Ishikawa (cell line): ENCODE measurements around the gene WWOX.

Experiments
- CEBPB ChIP-seq: IDR thresholded peaks from 2 replicates; pipeline ENCODE4 v1.6.1; 2012
- CREB1 ChIP-seq: IDR thresholded peaks from 2 replicates; pipeline ENCODE4 v1.6.1; 2012; ENCODE audit warnings: low read depth
- EGR1 ChIP-seq: IDR thresholded peaks from 2 replicates; pipeline ENCODE4 v1.6.1; 2012
- EP300 ChIP-seq: IDR thresholded peaks from 2 replicates; pipeline ENCODE4 v1.6.1; 2012; ENCODE audit warnings: borderline replicate concordance
- FOXM1 ChIP-seq: IDR thresholded peaks from 2 replicates; pipeline ENCODE4 v1.6.1; 2012; ENCODE audit warnings: low read depth, borderline replicate concordance
- MAX ChIP-seq: IDR thresholded peaks from 2 replicates; pipeline ENCODE4 v1.6.1; 2012
- NFIC ChIP-seq: IDR thresholded peaks from 2 replicates; pipeline ENCODE4 v1.6.1; 2012
- RAD21 ChIP-seq: IDR thresholded peaks from 2 replicates; pipeline ENCODE4 v1.6.1; 2012; ENCODE audit warnings: low read depth
- REST ChIP-seq: IDR thresholded peaks from 2 replicates; pipeline ENCODE4 v1.6.1; 2012; ENCODE audit warnings: low read depth, mild to moderate bottlenecking
- TAF1 ChIP-seq: IDR thresholded peaks from 2 replicates; pipeline ENCODE4 v1.6.1; 2012; ENCODE audit warnings: low read depth, mild to moderate bottlenecking
- TCF12 ChIP-seq: IDR thresholded peaks from 2 replicates; pipeline ENCODE4 v1.6.1; 2012; ENCODE audit warnings: low read depth
- TEAD4 ChIP-seq: IDR thresholded peaks from 2 replicates; pipeline ENCODE4 v1.6.1; 2012
- USF1 ChIP-seq: IDR thresholded peaks from 2 replicates; pipeline ENCODE4 v1.6.1; 2012
- YY1 ChIP-seq: IDR thresholded peaks from 2 replicates; pipeline ENCODE4 v1.6.1; 2012; ENCODE audit warnings: low read depth
- ZBTB7A ChIP-seq: IDR thresholded peaks from 2 replicates; pipeline ENCODE4 v1.6.1; 2012; ENCODE audit warnings: low read depth

Gene WWOX

DNA sequence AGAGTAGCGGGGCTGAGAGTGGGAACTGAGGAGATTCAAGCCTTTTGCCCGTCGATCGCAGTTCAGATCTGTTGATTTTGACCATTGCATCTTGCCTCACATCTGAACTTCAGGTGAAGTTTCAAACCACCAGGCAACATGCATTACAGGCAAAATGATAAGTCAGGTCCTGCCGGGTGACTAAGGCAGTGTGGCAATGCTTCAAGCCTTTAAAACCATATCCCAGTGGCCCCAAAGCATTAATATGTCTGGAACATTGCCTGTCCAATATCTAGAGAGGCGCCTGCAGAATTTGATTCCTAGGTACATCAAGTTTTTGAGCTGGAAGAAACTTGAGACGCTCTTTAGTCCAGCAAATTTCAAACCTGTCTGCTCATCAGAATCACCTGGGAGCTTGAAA is 998.3 kb downstream of the WWOX start:
- no peak for TF ChIP-seq USF1
- no peak for TF ChIP-seq ZBTB7A
- no peak for TF ChIP-seq RAD21
- TF ChIP-seq CEBPB: no peak
- no peak for TF ChIP-seq FOXM1

DNA sequence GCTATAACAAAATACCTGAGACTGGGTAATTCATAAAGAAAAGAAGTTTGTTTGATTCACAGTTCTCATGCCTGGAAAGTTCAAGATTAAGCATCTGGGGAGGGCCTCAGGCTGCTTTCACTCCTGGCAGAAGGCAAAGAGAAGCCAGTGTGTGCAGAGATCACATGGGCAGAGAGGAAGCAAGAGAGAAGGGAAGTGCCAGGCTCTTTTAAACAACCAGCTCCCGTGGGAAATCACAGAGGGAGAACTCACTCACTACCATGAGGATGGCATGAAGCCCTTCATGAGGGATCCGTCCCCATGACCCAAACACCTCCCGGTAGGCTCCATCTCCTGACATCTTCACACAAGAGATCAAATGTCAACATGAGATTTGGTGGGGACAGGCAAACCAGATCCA is 999.5 kb downstream of the WWOX start:
- TF ChIP-seq EGR1: no peak
- no peak for TF ChIP-seq REST
- TF ChIP-seq MAX: no peak
- no peak for TF ChIP-seq TEAD4
- no peak for TF ChIP-seq FOXM1
- no peak for TF ChIP-seq EP300

DNA sequence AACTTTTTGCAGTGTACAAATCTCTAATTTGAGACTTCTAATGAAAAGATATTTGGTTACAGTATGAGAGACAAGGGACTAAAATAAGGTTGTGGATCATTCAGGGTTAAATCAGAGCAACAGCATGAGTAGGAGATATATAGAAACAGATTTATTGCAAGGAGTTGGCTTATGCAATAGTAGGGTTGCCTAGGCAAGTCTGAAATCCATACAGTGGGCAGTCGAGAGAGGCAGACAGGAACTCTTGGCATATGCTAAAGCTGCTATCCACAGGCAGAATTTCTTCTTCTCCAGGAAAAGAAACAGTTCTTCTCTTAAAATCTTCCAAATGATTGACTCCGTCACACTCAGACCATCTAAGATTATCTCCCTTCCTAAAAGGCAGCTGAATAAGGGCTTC is 1000.3 kb downstream of the WWOX start:
- TF ChIP-seq EP300: no peak
- no peak for TF ChIP-seq REST
- no peak for TF ChIP-seq TCF12
- TF ChIP-seq USF1: no peak
- no peak for TF ChIP-seq TEAD4
- no peak for TF ChIP-seq ZBTB7A
- TF ChIP-seq FOXM1: no peak
- no peak for TF ChIP-seq CEBPB
- TF ChIP-seq TAF1: no peak
- no peak for TF ChIP-seq YY1
- no peak for TF ChIP-seq EGR1
- TF ChIP-seq CREB1: no peak
- TF ChIP-seq MAX: no peak
- no peak for TF ChIP-seq NFIC

DNA sequence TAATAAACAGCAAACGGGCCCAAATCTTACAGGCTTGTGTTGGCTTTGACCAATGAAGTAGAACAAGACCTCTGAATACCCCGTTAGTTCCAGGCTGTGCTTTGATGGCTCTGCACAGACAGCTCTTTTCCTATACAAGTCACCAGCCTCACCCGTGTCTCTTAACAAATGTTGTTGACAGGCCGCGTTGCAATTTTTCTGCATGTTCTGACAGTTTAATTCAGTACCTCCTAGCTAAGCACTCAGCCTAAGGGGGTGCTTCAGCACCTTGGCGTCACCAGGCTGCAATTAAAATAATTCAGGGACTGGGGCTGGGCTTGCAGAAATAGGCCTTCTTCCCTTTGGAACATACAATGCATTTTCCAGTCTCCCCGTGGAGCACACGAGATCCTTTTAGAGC is 1001.0 kb downstream of the WWOX start:
- no peak for TF ChIP-seq CEBPB
- no peak for TF ChIP-seq TCF12
- no peak for TF ChIP-seq USF1
- TF ChIP-seq REST: no peak
- no peak for TF ChIP-seq CREB1
- TF ChIP-seq TAF1: no peak
- no peak for TF ChIP-seq ZBTB7A
- TF ChIP-seq MAX: no peak
- TF ChIP-seq EGR1: no peak
- no peak for TF ChIP-seq YY1
- no peak for TF ChIP-seq FOXM1
- no peak for TF ChIP-seq RAD21
- no peak for TF ChIP-seq TEAD4
- no peak for TF ChIP-seq EP300
- TF ChIP-seq NFIC: no peak
